Muscle of arm (tissue), 12 donors: Measurements from ENCODE around the gene CAB39L. TPM values are rescaled to one million over a fixed set of nuclear protein-coding genes. Genes with fewer than 3 reads are reported as not detected.
"Not testable (repeated sequence)": the region's sequence is repeated elsewhere in the genome, so short reads cannot be mapped to it uniquely, and the experiment has no call there.

Source experiments
- DNase-seq: peaks from one replicate; pipeline ENCODE4 v3.0.0-alpha.2; 2013
- polyA plus RNA-seq, 12 donors: library from polyadenylated mRNA; unstranded; fragments of 120-200 nt; gene quantifications; one replicate each; pipeline ENCODE4 v1.2.1, GENCODE V29; 2013; ENCODE audit not compliant: insufficient read length in 12 of 12

Gene CAB39L
- polyA plus RNA-seq, 12 donors = 3.8 to 19.0 (median 5.0) TPM; not detected in 2

GRCh38 chr13:49351871-49352270, 92.0 kb downstream of the CAB39L start:
- DNase-seq = no peak

GRCh38 chr13:49348751-49349150, 95.1 kb downstream of the CAB39L start:
- no peak for DNase-seq

GRCh38 chr13:49347650-49348385, 96.0 kb downstream of the CAB39L start:
- no peak for DNase-seq

- DNase-seq = no peak
Observed at GRCh38 chr13:49346460-49346859, 97.4 kb downstream of the CAB39L start.

- DNase-seq = no peak
Observed at GRCh38 chr13:49343731-49344130, 100.1 kb downstream of the CAB39L start.

- no peak for DNase-seq
Observed at GRCh38 chr13:49343255-49343654, 100.6 kb downstream of the CAB39L start.

- DNase-seq = no peak
Observed at GRCh38 chr13:49342454-49342853, 101.4 kb downstream of the CAB39L start.

- DNase-seq = no peak
Observed at GRCh38 chr13:49341941-49342340, 101.9 kb downstream of the CAB39L start.

- no peak for DNase-seq
Observed at GRCh38 chr13:49341517-49341916, 102.3 kb downstream of the CAB39L start.

- DNase-seq = no peak
Observed at GRCh38 chr13:49340161-49340560, 103.7 kb downstream of the CAB39L start.

- DNase-seq = no peak
Observed at GRCh38 chr13:49336655-49337054, 107.2 kb downstream of the CAB39L start.

- no peak for DNase-seq
Observed at GRCh38 chr13:49330546-49330864, 113.4 kb downstream of the CAB39L start.

- DNase-seq = no peak
Observed at GRCh38 chr13:49329831-49330545, 113.9 kb downstream of the CAB39L start.

GRCh38 chr13:49327145-49327544, 116.7 kb downstream of the CAB39L start:
- DNase-seq = not testable (repeated sequence)

GRCh38 chr13:49326222-49326917, 117.5 kb downstream of the CAB39L start:
- DNase-seq = no peak

GRCh38 chr13:49323344-49323743, 120.5 kb downstream of the CAB39L start:
- DNase-seq = no peak

GRCh38 chr13:49322702-49323101, 121.2 kb downstream of the CAB39L start:
- no peak for DNase-seq

GRCh38 chr13:49320975-49321374, 122.9 kb downstream of the CAB39L start:
- DNase-seq = no peak

- no peak for DNase-seq
Observed at GRCh38 chr13:49319951-49320350, 123.9 kb downstream of the CAB39L start.

- DNase-seq = no peak
Observed at GRCh38 chr13:49319551-49319950, 124.3 kb downstream of the CAB39L start.

- no peak for DNase-seq
Observed at GRCh38 chr13:49315756-49316482, 127.9 kb downstream of the CAB39L start.

- no peak for DNase-seq
Observed at GRCh38 chr13:49315036-49315565, 128.8 kb downstream of the CAB39L start.
